GM12873 (cell line): ENCODE results near the gene MRPS18A.

Experiments used
- TF ChIP-seq, protein P1 (sequence below): IDR thresholded peaks from 2 replicates; pipeline ENCODE4 v1.5.1; 2012; ENCODE audit warnings: low read depth, mild to moderate bottlenecking, moderate library complexity, low read length, control low read depth; ENCODE audit not compliant: insufficient read depth; ENCODE audit errors: missing control alignments

Gene MRPS18A

DNA sequence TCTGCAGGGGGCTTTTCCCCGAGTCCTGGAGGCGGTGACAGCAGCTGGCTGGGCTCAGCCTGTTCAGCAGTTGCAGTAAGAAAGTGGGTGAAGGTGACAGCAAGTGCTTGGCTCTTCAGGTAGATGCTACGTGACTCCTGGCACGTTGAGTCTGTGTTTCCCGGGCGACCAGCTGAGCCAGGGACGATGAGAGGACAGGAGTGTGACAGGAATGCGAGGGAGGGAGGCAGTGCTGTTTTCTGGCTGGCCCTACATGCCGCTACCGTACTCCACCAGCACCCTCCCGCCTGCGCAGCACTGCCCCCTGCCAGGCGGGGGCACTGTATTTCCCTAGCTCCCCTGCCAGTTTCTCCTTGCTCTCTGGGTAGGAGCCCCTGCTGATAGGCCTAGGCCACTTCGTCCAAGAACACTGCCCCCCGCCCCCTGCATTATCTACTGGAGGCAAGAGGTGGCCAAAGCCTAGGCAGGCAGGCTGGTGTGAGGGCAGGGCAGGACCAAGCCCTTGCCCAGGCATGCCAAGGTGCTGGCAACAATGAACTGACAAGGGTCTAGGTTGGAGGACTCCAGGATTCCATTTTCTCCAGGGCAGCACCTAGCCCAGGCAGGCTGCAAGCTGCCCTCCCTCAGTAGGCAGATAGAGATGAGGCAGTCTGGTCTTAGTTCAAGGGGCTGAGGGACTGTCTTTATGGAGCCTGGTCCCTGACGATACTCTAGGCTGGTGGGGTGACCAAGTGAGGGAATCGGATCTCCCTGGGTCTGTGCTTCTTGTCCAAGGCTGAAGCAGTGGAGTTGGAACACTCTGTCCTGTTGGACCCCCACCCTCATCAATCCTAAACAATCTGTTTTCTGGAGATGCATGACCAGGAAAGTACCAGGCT, 19.2 kb downstream of the MRPS18A start:
- TF ChIP-seq, protein P1, sequence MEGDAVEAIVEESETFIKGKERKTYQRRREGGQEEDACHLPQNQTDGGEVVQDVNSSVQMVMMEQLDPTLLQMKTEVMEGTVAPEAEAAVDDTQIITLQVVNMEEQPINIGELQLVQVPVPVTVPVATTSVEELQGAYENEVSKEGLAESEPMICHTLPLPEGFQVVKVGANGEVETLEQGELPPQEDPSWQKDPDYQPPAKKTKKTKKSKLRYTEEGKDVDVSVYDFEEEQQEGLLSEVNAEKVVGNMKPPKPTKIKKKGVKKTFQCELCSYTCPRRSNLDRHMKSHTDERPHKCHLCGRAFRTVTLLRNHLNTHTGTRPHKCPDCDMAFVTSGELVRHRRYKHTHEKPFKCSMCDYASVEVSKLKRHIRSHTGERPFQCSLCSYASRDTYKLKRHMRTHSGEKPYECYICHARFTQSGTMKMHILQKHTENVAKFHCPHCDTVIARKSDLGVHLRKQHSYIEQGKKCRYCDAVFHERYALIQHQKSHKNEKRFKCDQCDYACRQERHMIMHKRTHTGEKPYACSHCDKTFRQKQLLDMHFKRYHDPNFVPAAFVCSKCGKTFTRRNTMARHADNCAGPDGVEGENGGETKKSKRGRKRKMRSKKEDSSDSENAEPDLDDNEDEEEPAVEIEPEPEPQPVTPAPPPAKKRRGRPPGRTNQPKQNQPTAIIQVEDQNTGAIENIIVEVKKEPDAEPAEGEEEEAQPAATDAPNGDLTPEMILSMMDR: peak; percentile 73

DNA sequence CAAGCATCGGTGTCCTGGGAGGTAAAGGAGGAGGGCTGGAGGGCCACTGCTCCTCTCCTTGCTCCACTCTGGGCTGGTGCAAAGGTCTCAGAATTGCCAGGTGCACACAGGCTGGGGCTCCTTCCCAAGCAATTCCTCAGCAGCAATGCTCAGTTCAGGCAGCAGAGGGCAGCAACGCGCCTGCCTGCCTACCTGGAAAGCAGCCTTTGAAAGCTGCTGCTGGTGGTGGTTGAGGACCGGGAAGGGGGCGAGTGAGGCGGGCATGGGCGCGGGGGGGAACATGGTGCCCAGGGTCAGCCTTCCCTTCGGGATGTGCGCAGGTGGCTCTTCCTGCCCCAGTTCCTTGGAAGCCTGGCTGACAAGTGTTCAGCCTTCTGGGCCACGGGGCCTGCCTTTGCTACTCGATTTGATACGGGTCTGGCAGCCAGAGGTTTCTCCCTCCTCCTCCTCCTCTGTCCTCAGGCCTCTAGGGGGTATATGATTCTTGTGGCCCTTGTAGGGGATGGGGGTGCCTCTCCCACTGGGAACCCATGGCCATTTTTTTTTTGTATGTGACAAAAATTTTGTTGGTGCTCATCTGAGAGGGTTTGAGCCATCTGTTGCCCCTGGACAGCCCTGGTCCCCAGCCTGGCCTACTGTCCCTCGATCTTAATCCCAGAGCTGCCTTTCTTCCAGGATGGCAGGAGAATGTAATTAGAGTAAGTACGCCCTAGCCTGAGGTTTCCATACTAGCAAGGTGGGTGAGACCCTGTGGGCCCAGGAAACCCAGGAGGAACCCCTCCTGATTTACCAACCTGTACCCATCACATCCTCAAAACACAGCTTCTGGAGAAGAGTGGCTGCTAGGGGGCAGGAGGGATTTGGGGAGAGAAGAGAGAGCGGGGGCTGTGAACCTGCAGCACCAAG, 20.1 kb downstream of the MRPS18A start:
- TF ChIP-seq, protein P1: peak; percentile 99

DNA sequence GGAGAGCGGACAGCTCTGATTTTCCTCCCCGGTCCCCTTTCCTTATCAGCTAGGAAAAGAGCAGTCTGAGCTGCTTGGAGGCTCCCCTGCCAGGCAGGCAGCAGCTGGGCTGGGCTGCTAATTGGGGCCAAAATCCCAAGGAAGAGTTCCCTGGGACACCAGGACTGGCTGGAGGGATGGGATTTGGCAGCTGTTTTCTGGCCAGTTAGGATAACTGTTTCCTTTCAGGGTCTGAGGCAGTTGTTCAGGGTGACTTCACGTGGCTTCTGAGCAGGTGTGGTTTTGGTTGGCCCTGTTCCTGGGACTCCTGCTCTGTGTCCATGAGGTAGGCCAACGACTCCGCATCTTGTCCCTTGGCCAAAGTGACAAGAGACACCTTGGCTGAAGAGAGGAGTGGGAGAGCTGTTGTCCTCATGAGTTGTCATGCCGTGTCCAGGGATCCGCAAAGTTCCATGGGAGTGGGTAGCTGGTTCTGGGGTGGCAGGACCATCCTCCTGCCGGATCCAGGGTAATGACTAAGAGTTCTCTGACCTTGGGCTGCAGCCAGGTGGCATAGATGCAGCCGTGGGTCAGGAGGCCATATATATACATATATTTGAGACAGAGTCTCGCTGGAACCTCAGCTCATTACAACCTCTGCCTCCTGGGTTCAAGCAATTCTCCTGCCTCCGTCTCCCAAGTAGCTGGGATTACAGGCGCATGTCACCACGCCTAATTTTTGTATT, 21.2 kb downstream of the MRPS18A start:
- TF ChIP-seq, protein P1: no peak

DNA sequence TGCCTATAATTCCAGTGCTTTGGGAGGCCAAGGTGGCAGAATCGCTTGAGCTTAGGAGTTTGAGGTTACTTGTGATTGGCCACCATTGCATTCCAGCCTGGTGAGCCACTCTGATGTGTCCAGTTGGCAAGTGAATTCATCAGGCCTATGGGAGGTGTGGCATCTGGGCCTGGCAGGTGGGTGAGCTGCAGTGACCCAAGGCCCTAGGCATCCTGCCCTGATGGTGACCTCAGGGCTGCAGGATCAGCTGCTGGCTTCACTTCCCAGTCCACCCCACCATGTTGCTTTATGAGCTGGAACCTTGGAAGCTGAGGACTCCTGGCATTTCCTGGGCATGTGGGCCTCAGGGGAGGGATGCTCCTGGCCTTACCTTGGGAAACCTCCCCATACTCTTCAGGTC, 22.2 kb downstream of the MRPS18A start:
- TF ChIP-seq, protein P1: no peak

DNA sequence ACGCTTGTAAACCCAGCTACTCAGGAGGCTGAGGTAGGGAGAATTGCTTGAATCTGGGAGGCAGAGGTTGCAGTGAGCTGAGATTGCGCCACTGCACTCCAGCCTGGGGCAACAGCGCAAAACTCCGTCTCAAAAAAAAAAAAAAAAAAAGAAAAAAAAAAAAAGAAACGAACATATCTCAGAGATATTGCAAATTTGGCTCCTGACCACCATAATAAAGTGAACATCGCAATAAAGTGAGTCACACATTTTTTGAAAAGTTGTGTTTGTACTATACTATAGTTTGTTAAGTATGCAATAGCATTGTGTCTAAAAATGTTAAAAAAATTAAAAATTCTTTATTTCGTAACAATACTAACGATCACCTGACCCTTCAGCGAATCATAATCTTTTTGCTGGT, 29.4 kb downstream of the MRPS18A start:
- TF ChIP-seq, protein P1: no peak

DNA sequence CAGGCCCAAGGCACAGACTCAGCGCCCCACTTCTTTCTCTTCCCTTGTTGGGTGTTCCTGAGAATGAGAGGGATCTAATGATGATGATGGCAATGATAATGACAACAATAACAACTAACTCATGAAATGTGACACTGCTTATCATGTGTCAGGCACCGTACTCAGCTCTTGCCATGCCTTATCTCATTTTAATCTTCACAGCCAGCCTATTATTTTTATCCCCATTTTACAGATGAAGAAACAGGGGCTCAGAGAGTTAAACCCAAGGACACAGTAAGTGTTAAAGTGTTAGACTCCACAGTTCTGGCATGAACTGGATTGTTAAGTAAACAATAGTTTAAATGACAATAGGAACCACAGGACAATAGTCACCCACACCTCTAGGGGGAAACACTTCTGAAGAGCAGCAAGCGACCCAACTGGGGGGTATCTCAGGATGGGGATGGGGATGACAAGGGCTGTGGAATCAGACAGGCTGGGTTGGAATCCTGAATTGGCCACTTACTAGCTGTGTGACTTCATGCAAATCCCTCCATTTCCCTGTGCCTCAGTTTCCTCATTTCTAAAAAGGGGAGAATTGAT, 30.3 kb downstream of the MRPS18A start:
- TF ChIP-seq, protein P1: peak; percentile 24
